ENCODE data around the gene RAB8B.

- no peak for TF ChIP-seq EP300 (IDR thresholded peaks at IDR 0.05)
- TF ChIP-seq CTCF (IDR thresholded peaks at IDR 0.05) = no peak
- no peak for TF ChIP-seq POLR2AphosphoS5 (IDR thresholded peaks at IDR 0.05)
Measured at GRCh38 chr15:63223463-63223862, 34.1 kb downstream of the RAB8B start.
